Activated CD4-positive, alpha-beta T cell treated with anti-CD3 and anti-CD28 coated beads for 48 hours (primary cell): ENCODE measurements around the gene RPS21.

Experiments
- DNase-seq: peaks from one replicate; pipeline ENCODE4 v3.0.0-alpha.2; 2020

The RPS21 gene

DNA sequence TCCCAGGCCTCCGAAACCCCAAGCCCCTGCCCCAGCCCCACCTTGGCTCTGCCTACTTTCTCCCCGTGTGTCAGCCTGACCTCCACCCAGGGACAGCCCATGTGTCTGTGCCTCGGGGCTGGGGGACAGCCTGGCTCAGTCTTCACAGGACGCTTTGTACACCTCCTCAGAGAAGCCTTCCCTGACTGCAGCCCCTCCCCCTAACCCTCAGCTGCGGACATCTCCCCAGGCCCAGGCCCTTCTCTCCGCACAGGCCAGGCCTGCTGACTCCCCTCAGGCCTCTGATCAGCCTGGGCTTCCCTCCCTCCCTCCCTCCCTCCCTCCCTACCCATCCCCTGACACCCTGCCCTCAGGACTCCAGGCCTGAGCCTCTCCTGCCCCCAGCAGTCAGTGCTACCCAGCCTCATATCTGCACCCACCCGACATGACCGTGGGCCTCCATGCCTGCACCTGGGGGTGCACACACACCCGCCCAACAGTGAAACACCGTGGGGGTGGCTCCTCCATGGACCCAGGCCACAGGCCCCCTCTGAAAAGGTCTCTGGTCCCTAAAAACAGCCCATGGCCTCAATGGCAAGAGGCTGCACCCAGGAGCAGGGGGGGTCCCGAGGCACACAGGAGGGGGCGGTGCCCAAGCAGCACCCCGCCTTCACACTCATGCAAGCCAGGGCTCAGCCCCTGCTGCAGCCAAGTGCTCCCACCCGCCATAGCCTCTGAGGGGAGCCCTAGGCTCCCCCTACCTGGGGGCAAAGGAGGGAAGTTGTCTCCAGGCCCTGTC is 32.7 kb upstream of the RPS21 start:
- no peak for DNase-seq

DNA sequence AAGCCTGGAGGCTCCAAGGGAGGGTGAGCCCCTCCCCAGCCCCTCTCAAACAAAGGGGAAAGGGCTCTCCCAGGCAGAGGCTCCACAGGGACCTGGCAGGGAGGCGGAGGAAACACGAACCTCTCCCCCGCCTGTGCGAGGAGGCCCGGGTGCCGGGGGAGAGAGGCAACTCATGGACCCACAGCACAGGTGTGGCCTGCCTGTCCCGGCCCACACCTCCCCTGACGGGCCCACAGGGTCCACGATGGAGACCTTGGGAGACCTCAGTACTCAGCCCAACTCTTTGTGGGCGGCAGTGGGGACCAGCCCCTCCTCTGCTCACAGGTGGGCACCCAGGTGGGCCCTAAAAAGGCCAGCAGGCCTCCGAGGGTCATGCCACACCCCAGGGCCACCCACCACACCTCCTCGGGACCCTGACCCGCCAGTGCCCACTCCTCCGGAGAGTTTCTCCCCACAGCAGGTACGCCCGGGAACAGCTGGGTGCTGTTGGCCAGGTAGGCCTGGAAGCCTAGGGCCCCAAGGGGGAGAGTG is 32.0 kb upstream of the RPS21 start:
- no peak for DNase-seq

DNA sequence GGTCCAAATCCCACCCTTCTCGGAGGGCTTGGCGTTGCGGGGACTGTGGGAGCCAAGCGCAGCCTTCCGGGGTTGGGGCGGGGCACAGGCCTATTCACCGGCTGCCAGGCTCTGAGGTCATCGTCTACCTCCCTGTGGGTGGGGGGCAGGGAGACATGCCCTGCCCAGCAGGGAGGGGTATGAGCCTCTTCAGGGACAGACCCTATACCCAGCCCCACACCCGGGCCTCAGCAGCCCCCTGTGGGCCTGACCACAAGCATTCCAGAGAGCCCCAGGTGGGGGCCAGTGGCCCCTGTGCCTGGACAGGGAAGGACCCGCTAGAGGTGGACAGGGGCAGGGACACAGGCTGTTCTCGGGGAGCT is 31.4 kb upstream of the RPS21 start:
- DNase-seq = no peak

DNA sequence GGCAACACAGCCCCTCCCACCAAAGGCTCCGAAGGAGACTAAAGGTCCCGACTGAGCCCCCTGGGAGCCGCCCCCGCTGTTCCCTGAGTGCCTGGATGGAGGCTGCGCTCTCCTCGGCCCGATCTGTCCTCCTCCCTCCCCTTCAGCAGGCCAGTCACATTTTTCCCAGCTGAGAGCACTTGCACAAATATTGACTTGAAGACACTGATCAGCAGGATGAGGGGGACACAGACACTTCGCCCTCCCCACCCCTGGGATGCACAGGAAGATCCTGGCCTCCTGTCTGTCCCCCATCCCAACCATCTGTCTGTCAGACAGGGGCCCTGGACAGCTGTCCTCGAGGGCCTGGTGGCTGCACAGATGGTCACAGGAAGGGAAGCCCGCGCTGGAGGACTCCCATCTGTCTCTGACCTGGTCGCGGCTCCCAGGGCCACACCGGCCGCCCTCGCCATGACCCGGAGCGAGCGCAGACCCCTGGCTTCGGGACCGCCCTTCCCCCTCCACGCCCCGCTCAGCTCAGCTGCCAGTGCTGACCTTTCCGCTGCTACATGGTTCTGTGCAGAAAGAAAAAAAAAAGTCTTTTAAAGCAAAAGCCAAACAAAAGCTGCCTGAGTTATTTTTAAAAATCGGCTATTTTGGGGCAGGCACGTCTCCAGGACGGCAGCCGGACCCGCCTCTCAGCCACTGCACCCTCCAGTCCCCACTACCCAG is 30.9 kb upstream of the RPS21 start:
- no peak for DNase-seq

DNA sequence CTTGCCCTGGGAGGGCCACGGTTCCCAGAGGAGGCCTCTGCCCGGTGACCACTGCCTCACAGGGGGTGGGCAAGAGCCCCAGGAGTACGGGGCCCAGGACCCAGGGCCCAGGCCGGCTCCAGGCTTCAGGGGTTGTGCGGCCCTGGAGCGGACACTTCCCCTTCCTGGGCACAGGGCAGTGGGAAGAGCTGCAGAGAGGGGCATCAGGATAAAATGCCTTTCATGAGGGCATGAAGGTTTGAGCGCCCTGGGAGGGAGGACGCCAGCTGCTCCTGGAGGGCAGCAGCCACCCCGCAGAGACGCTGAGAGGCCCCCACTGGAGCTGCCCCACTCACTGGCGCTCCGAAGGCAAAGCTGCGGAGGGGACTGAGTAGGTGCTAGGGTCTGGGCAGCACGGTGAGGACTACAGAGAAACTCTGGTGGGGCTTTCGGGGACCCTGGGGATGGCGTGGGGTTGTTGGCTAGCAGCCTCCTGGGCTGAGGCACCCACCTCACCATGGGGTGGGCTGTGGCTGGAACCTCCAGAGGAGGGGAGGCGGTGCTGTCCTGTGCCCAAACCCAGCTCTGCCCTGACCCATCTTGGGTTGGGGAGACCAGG is 30.2 kb upstream of the RPS21 start:
- DNase-seq = no peak

DNA sequence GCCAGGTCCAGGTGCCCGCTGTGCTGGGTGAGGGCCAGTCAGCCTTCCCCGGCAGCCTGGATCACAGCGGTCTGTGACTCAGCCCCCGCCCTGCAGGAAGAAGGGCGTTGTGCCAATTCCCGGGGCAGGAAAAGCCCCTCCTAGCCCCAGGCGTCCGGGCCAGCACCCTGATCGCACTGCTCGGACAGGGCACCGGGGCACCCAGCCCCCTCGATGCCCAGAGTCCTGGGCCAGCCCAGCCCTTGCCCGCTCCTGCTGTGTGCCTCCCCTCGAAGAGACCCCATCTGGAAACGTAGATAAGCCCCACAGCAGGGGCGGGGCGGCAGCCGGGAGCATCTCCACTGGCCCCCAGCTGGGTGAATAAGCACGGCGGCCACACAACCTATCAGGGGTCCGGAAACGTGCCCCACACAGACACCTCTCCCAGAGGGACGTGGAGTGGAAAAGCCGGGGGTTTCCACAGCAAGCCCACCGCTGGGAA is 29.7 kb upstream of the RPS21 start:
- no peak for DNase-seq

DNA sequence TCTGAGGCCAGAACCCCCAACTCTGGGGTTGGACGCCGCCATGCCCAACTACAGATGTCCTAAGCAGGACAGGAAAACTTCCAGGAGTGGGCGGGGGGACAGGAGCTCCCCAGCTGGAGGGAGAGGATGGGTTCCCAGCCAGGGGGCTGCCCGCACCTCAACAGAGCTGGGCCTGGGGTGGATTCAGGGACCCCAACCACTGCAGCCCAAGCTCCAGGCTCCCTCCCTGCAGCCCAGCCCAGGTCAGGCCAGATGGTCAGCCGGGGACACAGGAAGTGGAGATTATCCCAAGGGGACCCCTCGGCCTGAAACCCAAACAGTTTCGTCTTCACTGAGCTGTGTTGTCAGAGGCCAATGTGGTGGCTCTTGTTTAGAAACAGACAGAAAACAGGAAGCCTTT is 29.2 kb upstream of the RPS21 start:
- DNase-seq = no peak

DNA sequence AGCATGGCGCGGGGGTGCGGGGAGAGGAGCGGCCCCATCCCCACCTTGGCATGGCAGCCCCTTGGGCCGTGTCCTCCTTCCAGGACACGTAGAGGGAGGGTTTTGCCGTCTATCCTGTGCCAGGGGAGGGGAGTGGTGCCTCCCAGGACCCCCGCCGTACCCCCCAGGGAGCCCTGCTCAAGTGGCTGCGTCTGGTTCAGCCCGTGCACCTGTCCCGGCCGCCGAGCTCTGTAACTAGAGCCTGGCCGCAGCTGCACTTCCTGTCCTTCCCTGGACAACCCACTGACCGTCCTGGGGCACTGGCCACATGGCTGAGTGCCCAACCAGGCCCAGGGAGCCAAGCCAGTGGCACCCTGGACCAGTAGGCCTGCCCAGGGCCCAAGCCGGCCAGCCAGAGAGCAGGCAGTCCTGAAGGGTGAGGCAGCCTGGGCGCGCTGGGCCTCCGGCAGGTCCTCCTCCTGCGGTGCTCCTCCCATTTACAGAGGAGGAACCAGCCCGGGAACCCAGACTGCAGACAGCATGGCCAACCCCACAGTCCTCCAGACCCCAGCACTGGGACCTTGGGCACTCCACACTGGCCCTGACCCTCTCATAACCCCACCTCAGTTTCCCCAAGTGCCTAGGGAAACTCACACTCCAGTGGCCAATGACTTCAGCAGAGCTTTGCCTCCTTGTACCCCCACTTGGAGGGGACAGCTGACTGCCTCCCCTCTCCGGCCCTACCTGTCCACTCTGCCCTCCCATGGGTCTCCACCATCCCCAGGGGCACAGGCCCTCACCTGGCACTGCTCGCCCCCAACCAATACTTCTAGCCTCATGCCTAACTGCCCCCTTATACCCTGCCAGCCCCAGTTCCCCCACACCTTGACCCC is 28.5 kb upstream of the RPS21 start:
- no peak for DNase-seq

DNA sequence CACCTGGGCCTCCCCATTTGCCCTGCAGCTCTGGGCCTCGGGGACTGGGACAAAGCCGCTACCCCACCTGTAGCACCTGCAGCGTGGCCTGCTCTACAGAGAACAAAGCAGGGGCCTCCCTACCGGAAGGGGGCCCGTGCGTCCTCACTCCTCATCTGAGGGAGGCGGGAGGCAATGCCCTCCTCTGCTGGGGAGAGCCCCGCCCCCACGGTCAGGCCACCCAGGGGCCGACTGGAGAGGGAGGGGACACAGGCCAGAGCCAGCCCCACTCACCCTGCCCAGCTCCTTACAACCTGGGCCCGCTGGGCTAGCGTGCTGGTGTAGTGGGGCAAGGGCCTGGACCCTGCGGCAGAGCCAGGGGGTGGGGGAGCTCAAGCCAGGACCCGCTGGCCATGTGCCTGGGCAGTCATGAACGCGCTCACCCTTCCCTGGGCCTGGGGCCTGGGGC is 27.8 kb upstream of the RPS21 start:
- no peak for DNase-seq

DNA sequence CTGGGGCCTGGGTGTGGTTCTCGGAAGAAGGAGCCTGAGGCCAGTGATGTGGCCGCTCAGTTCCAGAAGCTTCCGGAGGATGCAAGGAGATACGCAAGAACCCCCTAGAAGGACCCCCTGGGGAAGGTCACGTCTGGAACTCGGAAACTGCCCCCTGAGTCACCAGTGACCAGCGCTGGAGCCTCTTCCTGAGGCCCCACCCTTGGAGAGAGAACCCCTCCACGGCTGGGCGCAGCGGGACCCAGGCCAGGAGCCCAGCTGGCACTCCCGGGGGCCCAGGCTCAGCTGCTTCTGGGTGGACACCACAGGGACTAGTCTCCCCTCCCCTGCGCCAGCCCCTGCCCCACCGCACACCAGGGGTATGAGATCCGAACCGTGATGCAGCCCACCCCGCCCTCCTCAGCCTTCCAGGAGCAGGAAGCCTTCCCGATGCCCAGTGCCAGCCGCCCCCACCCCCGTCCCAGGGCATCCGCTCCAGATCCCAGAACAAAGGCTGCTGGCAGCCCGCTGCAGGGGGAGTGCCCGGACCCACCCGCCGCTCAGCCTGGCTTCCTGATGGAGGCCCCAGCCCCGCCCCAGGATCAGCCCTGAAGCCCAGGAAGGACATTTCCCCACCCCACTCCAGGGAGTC is 27.3 kb upstream of the RPS21 start:
- DNase-seq = no peak

DNA sequence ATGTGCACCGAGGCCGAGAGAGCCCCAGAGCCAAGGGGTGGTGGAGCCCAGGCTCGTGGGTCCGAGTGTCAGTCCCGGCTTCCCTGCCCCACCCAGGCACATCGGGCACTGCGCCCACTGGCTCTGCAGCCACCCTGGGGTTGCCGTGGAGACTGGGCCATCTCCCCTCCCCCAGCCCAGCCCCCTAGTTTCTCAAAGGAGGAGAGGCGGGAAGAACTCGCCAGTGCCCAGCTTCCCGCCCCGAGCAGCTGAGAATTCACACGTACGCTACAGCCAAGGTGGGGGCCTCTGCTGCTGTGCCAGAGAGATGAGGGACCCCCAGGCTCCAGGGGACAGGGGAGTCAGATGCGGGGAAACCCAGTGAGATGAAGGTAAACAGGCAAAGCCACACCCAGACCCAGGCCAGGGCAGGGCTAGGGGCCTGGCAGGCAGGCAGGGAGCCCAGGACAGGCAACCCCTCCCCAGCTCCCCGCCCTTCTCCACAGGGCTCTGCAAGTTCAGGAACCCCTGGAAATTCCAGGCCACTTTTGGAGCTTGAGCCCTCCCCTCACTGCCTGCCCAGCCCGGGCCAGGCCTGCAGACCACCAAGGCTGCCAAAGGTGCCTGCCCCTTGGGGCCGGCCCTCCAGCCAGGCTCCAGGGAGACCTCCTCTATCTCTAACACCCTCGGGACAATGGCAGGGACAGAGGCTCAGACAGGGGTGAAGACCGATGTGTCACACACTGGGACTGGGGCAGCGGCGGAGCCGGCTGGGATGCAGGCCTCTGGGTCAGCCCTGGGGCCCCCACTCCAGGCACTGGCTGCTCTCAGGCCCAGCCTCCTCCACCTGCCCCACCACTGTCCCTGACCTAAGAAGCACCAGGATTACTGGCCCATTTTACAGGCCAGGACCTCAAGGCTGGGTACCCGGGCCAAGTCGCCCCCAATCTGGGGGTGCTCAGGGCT is 25.8 kb upstream of the RPS21 start:
- no peak for DNase-seq

DNA sequence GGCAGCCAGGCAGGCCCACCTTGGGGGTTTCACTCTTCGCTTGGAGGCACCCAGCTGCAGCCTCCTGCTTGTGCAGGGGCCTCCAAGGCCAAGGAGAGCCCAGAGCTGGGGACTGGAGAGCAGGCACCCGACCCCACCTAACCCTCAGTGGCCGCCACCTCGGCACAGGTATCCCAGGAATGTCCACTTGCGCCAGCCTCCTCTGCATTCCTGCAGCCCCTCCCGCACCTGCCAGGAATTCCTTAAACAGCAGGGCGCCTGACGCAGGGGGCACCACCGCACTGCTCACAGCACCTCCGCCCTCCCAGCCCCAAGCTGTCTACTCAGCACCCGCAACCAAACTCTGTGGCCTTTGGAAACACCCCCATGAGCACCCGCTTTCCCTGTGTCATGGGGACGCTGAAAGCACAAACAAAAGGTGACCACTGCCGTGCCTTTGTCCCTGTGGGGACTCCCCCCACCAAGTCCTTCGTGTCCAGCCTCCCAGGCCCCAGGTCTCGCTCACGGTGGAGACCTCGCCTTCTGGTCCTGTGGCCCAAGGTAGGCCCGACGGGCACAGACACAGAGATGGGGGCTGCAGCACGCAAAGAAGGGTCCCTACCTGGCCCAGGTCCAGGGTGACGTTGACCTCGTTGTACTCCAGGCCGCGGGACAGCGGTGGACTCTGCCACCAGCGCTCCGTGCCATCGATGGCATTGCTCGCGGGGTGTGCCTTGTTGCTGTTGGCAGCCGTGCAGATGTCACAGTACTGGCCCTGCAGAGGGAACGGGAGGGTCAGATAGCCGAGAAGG is 24.9 kb upstream of the RPS21 start:
- no peak for DNase-seq

DNA sequence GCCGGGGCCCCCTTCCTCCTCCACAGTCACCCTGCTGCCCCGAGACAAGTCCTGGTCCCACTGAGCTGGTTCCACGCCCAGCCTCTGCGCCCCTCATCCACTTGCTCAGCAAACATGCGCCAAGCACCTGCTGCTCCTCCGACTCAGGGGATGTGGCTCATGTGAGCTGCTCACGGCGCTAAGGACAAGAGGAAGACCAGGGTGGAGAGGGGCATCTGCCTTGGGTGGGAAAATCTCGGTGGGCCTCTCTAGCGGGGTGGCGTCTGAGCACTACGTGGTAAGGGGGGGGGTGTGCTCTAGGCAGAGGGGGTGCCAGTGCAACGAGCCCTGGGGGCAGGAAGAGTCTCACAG is 24.3 kb upstream of the RPS21 start:
- no peak for DNase-seq

DNA sequence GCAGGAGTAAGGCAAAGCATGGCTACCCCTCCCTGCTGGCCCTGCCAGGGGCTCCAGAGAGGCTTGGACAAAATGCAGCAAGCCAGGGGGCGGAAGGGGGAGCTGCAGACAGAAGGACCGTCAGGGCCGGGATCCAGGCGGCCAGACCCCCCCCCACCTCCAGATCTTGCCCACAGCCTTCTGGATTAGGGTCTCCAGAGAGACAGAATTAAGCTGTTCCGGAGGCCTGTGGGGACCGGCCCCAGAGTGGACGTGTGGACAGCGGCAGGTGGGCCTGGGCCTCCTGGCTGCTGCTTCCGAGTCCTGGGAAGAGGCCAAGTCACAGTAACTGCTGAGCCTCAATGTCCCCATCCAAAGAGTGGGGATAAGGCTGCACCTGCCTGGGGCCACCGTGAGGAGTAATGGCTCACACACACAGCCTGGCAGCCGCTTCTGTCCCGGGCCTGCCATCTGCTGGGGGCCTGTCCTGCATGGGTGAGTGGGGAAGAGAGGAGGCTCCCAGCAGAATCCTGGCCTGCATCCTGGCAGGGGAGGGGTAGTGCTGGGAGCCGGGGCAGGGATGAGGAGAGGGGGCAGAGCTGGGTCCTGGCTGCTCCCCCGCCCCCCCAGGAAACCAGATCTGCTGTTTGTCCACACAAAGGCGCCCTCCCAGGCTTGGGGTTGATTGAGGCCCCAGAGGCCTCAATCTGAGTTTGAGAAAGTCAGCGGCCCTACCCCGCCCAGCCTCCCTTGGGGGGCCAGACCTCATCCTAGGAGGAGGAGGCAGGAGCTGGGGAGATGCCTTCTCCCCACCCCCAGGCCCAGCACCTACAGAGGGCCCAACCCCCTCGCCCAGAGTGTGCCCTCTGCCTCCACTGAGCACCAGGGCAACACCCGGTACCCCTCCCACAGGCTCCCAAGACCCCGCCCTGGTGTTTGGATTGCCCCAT is 23.6 kb upstream of the RPS21 start:
- no peak for DNase-seq

DNA sequence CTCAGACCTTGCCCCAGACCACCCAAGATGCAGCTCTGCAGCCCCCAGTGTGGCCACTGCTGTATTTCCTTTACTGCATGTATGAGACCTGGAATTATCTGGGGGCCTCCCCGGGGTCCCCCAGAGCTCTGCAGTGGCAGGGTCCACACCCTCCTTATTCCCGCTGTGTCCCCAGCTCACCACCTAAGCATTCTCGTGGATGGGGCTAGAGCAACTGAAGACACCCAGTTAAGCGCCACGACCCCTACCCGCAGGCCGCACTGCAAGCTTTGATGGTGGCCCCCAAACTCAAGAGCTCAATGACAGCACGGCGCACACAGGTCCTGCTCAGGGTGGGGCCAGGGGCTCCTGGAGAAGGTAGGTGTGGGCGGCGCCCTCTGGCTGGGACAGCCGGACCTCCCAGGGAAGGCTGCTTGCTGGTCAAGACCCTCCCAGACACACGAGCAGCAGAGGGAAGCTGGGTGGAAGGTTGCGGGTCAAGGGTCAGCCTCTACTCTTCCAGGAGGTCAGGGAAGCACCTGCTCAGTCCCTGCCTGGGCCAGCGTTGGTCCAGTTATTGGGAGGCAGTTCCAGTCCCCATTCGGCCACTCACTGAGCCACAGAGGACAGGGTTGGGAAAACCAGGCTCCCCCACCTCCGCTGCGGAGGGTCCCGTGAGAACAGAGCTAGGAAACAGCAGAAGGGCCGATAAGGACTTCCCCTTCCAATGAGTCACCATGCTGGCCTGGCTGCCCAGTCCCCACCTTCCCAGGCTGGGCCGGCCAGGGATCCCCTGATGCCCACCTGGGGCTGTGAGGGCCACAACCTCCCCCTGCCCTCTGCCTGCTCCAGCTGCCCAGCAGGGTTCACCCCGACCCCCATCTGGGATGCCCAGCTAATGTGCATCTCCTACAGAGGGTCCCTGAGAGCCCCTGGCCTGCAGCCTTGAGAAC is 22.7 kb upstream of the RPS21 start:
- no peak for DNase-seq

DNA sequence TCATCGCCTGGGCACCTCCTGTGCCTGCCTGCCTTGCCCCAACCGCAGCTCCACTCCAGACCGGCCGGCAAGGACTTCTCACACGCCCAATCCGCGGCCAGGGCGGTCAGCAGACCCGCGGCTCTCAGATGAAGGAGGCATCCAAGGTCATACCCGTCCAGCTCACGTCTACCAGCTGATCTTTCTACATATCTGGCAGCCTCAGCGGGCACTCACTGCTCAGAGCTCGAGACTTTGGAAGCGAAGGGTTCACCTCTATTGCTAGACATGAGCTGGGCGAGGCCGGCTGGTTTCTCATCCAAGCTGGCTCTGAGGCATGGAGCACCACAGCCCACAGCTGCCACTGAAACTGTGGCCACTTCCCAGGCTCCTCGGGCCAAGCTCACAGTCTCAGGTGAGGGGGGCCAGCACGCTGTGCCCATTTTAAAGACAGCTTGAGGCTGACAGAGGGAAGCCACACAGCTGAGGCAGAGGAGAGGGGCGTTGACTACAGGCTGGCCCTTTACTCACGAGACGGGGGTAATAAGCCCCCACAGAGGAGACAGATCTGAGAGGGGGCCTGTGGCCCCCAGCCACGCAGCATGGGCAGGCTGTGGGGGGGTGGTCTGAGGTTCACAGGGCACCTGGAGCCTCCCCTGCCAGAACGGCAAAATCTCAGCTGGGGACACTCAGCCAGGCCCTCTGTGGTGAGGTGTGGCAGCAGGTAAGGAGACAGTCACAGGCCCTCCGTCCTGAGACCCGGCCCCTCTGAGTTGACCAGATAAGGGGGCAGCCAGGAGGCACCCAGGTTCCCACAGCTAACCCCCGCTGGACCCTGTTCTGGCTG is 21.8 kb upstream of the RPS21 start:
- no peak for DNase-seq

DNA sequence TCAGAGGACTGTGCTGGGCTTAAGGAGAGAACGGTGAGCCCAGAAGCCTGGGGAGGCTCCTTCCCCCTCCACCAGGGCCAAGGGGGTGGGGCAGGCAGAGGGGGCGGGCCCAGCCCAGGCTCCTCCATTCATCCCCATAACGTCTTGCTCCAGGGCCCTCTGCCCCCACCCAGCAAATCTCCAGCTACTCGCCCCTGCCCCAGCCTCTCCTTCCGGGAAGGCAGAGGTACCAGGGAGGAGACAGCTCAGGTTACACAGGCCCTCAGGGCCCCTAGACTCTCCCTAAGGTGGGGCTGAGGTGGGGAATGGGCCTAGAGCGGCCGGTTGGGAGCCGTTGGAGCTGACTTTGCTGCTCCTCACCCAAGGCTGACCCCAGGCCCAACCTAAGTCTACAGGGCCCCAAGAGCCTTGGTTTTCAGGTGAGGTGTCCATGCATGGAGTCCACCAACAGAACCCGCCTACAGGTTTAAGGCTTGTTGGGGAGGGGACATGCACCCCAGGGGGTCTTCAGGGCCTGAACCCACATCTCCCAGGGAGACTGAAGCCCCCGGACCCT is 21.0 kb upstream of the RPS21 start:
- DNase-seq = no peak
